Measurements from ENCODE around the gene ASXL1. TPM values are rescaled to one million over a fixed set of nuclear protein-coding genes. Genes with fewer than 3 reads are reported as not detected.

The ASXL1 gene
- total and polyA plus RNA-seq, 9 of the 15 experiments (the other 6 are each of a cell fraction or from before 2014, with no cell fraction given), result 6.5 to 65.3 (median 32.3) TPM

DNA sequence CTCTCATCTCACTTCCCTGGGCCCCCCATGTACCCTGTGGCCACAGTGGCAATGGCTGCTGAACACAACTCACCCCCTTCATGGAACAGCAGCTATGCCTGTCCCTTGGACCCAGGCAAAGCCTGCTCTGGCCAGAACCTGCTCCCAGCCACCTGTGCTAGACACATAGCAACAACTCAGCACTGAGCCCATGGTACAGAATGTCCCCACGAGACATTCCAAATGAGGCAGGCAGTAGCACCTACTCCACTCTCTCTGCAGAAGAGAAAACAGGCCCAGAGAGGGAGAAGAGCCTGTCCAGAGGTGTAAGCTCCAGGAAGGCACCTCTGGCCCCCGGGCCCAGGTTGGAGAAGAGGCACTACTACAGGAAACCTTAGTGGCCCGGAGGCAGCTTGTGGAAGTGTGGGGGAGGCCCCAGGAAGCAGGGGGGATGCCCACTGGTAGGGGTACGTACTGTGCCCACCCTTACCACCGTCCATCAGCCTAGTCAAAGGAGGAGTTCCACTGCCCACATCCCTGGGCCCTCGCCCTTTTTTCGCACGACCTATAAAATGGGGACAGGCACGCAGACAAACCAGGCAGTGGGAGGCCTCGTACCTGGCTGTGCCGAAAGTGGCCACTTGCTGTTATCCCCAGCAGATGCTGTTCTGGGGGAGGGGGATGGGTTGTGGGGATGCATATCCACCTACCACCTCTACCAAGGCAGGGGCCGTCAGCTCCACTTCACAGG is 97.2 kb downstream of the ASXL1 start:
- intact Hi-C loops (cut with micrococcal nuclease), result no loop called here
- H4K20me1 ChIP-seq (replicated peaks; ENCODE audit: control insufficient read depth, insufficient read depth, low read length), result 0 out of 2 replicates have a peak, but pooled peaks cover 3% of the 10 kb centered on the region
- H3K9me3 ChIP-seq (replicated peaks; ENCODE audit: control insufficient read depth, insufficient read depth, low read depth, low read length), result no peaks in the 10 kb centered on the region
- peaks cover 0 to 37% of the 10 kb centered on the region in 2 experiments; a peak in 2 of 5 replicates for H3K4me1 ChIP-seq (replicated peaks in 1 of 2; ENCODE audit: control insufficient read depth in 2 of 2, insufficient read depth in 2 of 2, low read length in 2 of 2)
- no peaks in the 10 kb centered on the region for H3K79me2 ChIP-seq (ENCODE audit: control insufficient read depth, insufficient read depth, low read length)
- ATAC-seq (no peak), DNase-seq (ENCODE audit: extremely low read depth in 1 of 4, low spot score in 3 of 4) (no peak), FAIRE-seq (no peak)
- no peak overlapping the region for H3K4me2 ChIP-seq (ENCODE audit: insufficient read depth, low read length)
- ChIA-PET POLR2A (interaction anchor here (0.6 kb wide), 1 partner anchor 88 kb away, joined by 3 read pairs; no protein-coding TSS in a partner anchor), CTCF (ENCODE audit: low intra/inter-chr PET ratio) (no interaction called here)
- H3K4me3 ChIP-seq, result no peak overlapping the region
- 98% methylated on average over 10 of the region's 12 CpGs for WGBS (ENCODE audit: insufficient coverage, low coverage, missing lambda C conversion rate)
- no peaks in the 10 kb centered on the region for H3K27me3 ChIP-seq (ENCODE audit: control insufficient read depth in 2 of 2, insufficient read depth in 2 of 2, low read length in 2 of 2)
- peaks cover 2% of the 10 kb centered on the region for H3K9me1 ChIP-seq (ENCODE audit: control insufficient read depth, insufficient read depth, low read length)
- H2AFZ ChIP-seq (ENCODE audit: low read depth, low read length), result no peak overlapping the region
- TF ChIP-seq, protein P1, sequence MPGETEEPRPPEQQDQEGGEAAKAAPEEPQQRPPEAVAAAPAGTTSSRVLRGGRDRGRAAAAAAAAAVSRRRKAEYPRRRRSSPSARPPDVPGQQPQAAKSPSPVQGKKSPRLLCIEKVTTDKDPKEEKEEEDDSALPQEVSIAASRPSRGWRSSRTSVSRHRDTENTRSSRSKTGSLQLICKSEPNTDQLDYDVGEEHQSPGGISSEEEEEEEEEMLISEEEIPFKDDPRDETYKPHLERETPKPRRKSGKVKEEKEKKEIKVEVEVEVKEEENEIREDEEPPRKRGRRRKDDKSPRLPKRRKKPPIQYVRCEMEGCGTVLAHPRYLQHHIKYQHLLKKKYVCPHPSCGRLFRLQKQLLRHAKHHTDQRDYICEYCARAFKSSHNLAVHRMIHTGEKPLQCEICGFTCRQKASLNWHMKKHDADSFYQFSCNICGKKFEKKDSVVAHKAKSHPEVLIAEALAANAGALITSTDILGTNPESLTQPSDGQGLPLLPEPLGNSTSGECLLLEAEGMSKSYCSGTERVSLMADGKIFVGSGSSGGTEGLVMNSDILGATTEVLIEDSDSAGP (CRISPR knock-in tag; IDR thresholded peaks at IDR 0.05), result no peak
- TF ChIP-seq, protein P2, sequence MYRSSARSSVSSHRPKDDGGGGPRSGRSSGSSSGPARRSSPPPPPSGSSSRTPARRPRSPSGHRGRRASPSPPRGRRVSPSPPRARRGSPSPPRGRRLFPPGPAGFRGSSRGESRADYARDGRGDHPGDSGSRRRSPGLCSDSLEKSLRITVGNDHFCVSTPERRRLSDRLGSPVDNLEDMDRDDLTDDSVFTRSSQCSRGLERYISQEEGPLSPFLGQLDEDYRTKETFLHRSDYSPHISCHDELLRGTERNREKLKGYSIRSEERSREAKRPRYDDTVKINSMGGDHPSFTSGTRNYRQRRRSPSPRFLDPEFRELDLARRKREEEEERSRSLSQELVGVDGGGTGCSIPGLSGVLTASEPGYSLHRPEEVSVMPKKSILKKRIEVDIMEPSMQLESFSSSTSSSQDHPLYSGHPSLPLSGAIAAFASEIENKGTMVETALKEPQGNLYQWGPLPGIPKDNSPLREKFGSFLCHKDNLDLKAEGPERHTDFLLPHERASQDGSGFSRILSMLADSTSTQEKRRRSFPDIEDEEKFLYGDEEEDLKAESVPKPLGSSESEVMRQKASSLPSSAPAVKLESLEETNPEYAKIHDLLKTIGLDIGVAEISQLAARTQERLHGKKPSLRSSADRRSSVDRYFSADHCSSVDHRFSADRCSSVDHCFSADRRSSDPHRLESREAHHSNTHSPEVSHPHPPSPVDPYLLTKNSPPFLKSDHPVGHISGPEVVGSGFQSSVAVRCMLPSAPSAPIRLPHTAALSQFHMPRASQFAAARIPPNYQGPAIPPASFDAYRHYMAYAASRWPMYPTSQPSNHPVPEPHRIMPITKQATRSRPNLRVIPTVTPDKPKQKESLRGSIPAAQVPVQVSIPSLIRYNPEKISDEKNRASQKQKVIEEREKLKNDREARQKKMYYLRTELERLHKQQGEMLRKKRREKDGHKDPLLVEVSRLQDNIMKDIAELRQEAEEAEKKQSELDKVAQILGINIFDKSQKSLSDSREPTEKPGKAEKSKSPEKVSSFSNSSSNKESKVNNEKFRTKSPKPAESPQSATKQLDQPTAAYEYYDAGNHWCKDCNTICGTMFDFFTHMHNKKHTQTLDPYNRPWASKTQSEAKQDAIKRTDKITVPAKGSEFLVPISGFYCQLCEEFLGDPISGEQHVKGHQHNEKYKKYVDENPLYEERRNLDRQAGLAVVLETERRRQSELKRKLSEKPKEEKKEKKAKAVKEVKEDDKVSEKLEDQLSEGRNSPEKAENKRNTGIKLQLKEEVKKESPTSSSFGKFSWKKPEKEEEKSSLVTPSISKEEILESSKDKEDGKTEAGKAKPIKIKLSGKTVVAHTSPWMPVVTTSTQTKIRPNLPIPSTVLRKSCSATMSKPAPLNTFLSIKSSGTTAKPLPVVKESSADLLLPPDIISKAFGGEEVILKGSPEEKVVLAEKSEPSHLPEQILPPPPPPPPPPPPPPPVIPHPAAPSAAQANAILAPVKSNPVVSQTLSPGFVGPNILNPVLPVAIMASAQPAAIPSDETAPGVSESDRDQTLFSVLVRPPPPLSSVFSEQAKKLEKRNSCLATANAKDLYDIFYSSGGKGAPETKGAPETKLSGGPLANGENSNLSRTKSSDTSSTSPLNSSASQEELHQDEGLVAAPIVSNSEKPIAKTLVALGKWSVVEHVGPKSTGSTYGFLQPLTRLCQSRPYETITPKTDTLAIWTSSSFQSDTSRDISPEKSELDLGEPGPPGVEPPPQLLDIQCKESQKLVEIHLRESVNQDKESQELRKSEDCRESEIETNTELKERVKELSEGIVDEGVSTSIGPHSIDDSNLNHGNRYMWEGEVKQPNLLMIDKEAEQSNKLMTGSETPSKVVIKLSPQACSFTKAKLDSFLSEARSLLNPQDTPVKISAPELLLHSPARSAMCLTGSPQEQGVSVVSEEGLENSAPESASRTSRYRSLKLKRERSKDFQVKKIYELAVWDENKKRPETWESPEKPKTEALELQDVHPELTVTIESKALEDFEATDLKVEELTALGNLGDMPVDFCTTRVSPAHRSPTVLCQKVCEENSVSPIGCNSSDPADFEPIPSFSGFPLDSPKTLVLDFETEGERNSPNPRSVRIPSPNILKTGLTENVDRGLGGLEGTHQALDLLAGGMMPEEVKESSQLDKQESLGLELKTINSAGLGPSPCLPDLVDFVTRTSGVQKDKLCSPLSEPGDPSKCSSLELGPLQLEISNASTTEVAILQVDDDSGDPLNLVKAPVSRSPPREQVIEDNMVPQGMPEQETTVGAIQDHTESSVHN (IDR thresholded peaks at IDR 0.05; ENCODE audit: borderline replicate concordance in 1 of 2, low read depth in 1 of 2), result no peak
- TF ChIP-seq LEF1 (IDR thresholded peaks at IDR 0.05) (no peak), NFIC (IDR thresholded peaks at IDR 0.05) (no peak), ZNF174 (CRISPR knock-in tag; IDR thresholded peaks at IDR 0.05) (no peak), HLTF (IDR thresholded peaks at IDR 0.05) (no peak), NR3C1 (CRISPR knock-in tag; IDR thresholded peaks at IDR 0.05) (no peak), CBX2 (IDR thresholded peaks at IDR 0.05; ENCODE audit: insufficient read depth, low read length, poor library complexity, severe bottlenecking) (no peak), HEY1 (CRISPR knock-in tag; IDR thresholded peaks at IDR 0.05; ENCODE audit: borderline replicate concordance) (no peak), KAT7 (CRISPR knock-in tag; IDR thresholded peaks at IDR 0.05; ENCODE audit: borderline replicate concordance) (no peak)
- no TSS peak for BruUV-seq (replicated peaks)
- peaks cover 70% of the 10 kb centered on the region; the same call in 2 of the 3 replicates for H3K36me3 ChIP-seq (ENCODE audit: control insufficient read depth, insufficient read depth, low read length)
- in situ Hi-C loops (cut with MboI), result no loop called here
- no peak overlapping the region for H3K27ac ChIP-seq (ENCODE audit: extremely low read depth, low read depth, low read length)
- H3K9ac ChIP-seq (ENCODE audit: insufficient read depth in 1 of 2, low read depth in 2 of 2, low read length in 2 of 2), result no peak overlapping the region; a peak in 1 of 4 replicates
